Measurements from ENCODE around the gene LPAR1.

LPAR1 gene

GRCh38 chr9:110979636-110980035 is 58.6 kb downstream of the LPAR1 start:
- no peak for ATAC-seq (replicated peaks)
- DNase-seq = no peak
- Mint-ChIP-seq H3K36me3 (ENCODE audit: insufficient read depth) (no peaks in the 10 kb centered on the region), H3K4me3 (no peak overlapping the region), H3K27me3 (no peaks in the 10 kb centered on the region), H3K27ac (no peak overlapping the region), H3K4me1 (ENCODE audit: low read depth in 2 of 2) (no peaks in the 10 kb centered on the region), H3K9me3 (peaks cover 6 to 9% of the 10 kb centered on the region in 2 donors)

- Mint-ChIP-seq H3K27ac (no peak overlapping the region), H3K9me3 (peaks cover 0 to 9% of the 10 kb centered on the region in 2 donors), H3K4me1 (ENCODE audit: low read depth in 2 of 2) (no peaks in the 10 kb centered on the region), H3K4me3 (no peak overlapping the region), H3K36me3 (ENCODE audit: insufficient read depth) (no peaks in the 10 kb centered on the region), H3K27me3 (no peaks in the 10 kb centered on the region)
- DNase-seq (no peak), ATAC-seq (replicated peaks) (no peak)
Measured at GRCh38 chr9:110978516-110978915, 59.8 kb downstream of the LPAR1 start.

GRCh38 chr9:110977259-110977709 is 61.0 kb downstream of the LPAR1 start:
- H3K27ac Mint-ChIP-seq = no peak overlapping the region
- no peak overlapping the region for H3K4me3 Mint-ChIP-seq
- DNase-seq (no peak), ATAC-seq (replicated peaks) (no peak)
- H3K4me1 Mint-ChIP-seq (ENCODE audit: low read depth in 2 of 2) = no peaks in the 10 kb centered on the region
- H3K9me3 Mint-ChIP-seq = peaks cover 0 to 5% of the 10 kb centered on the region in 2 donors
- H3K27me3 Mint-ChIP-seq = no peaks in the 10 kb centered on the region
- no peaks in the 10 kb centered on the region for H3K36me3 Mint-ChIP-seq (ENCODE audit: insufficient read depth)

GRCh38 chr9:110975969-110976368 is 62.3 kb downstream of the LPAR1 start:
- H3K9me3 Mint-ChIP-seq = peaks cover 0 to 7% of the 10 kb centered on the region in 2 donors
- no peaks in the 10 kb centered on the region for H3K4me1 Mint-ChIP-seq (ENCODE audit: low read depth in 2 of 2)
- H3K27me3 Mint-ChIP-seq = no peaks in the 10 kb centered on the region
- H3K27ac Mint-ChIP-seq = no peak overlapping the region
- no peak overlapping the region for H3K4me3 Mint-ChIP-seq
- ATAC-seq (replicated peaks) = no peak
- no peaks in the 10 kb centered on the region for H3K36me3 Mint-ChIP-seq (ENCODE audit: insufficient read depth)
- DNase-seq = no peak

GRCh38 chr9:110975278-110975677 is 63.0 kb downstream of the LPAR1 start:
- H3K9me3 Mint-ChIP-seq = peaks cover 0 to 7% of the 10 kb centered on the region in 2 donors
- no peak overlapping the region for H3K27ac Mint-ChIP-seq
- no peaks in the 10 kb centered on the region for H3K27me3 Mint-ChIP-seq
- H3K4me3 Mint-ChIP-seq = no peak overlapping the region
- DNase-seq (no peak), ATAC-seq (replicated peaks) (no peak)
- H3K36me3 Mint-ChIP-seq (ENCODE audit: insufficient read depth) = no peaks in the 10 kb centered on the region
- no peaks in the 10 kb centered on the region for H3K4me1 Mint-ChIP-seq (ENCODE audit: low read depth in 2 of 2)

GRCh38 chr9:110971705-110972104 is 66.6 kb downstream of the LPAR1 start:
- Mint-ChIP-seq H3K36me3 (ENCODE audit: insufficient read depth) (no peaks in the 10 kb centered on the region), H3K27me3 (no peaks in the 10 kb centered on the region), H3K4me3 (no peak overlapping the region), H3K4me1 (ENCODE audit: low read depth in 2 of 2) (no peaks in the 10 kb centered on the region), H3K9me3 (peaks cover 0 to 5% of the 10 kb centered on the region in 2 donors), H3K27ac (no peak overlapping the region)
- no peak for ATAC-seq (replicated peaks)
- DNase-seq = no peak

- Mint-ChIP-seq H3K4me3 (no peak overlapping the region), H3K4me1 (ENCODE audit: low read depth in 2 of 2) (no peaks in the 10 kb centered on the region), H3K9me3 (peaks cover 0 to 2% of the 10 kb centered on the region in 2 donors), H3K27me3 (no peaks in the 10 kb centered on the region), H3K27ac (no peak overlapping the region), H3K36me3 (ENCODE audit: insufficient read depth) (no peaks in the 10 kb centered on the region)
- DNase-seq (no peak), ATAC-seq (replicated peaks) (no peak)
Measured at GRCh38 chr9:110971234-110971633, 67.0 kb downstream of the LPAR1 start.

- Mint-ChIP-seq H3K27ac (no peak overlapping the region), H3K36me3 (ENCODE audit: insufficient read depth) (no peaks in the 10 kb centered on the region), H3K9me3 (peaks cover 0 to 2% of the 10 kb centered on the region in 2 donors), H3K4me1 (ENCODE audit: low read depth in 2 of 2) (no peaks in the 10 kb centered on the region), H3K27me3 (no peaks in the 10 kb centered on the region), H3K4me3 (no peak overlapping the region)
- DNase-seq (no peak), ATAC-seq (replicated peaks) (no peak)
Measured at GRCh38 chr9:110969971-110970386, 68.3 kb downstream of the LPAR1 start.

GRCh38 chr9:110968096-110968495 is 70.2 kb downstream of the LPAR1 start:
- DNase-seq (no peak), ATAC-seq (replicated peaks) (no peak)
- H3K27me3 Mint-ChIP-seq = no peaks in the 10 kb centered on the region
- H3K9me3 Mint-ChIP-seq = peaks cover 0 to 2% of the 10 kb centered on the region in 2 donors
- H3K27ac Mint-ChIP-seq = no peak overlapping the region
- no peaks in the 10 kb centered on the region for H3K36me3 Mint-ChIP-seq (ENCODE audit: insufficient read depth)
- no peaks in the 10 kb centered on the region for H3K4me1 Mint-ChIP-seq (ENCODE audit: low read depth in 2 of 2)
- no peak overlapping the region for H3K4me3 Mint-ChIP-seq

GRCh38 chr9:110967196-110967595 is 71.1 kb downstream of the LPAR1 start:
- no peaks in the 10 kb centered on the region for H3K4me1 Mint-ChIP-seq (ENCODE audit: low read depth in 2 of 2)
- no peaks in the 10 kb centered on the region for H3K36me3 Mint-ChIP-seq (ENCODE audit: insufficient read depth)
- peaks cover under 1 to 6% of the 10 kb centered on the region in 2 donors for H3K9me3 Mint-ChIP-seq
- H3K4me3 Mint-ChIP-seq = no peak overlapping the region
- DNase-seq = no peak
- no peak for ATAC-seq (replicated peaks)
- H3K27ac Mint-ChIP-seq = no peak overlapping the region
- H3K27me3 Mint-ChIP-seq = no peaks in the 10 kb centered on the region

GRCh38 chr9:110960288-110960687 is 78.0 kb downstream of the LPAR1 start:
- ATAC-seq (replicated peaks) (no peak), DNase-seq (no peak)
- Mint-ChIP-seq H3K27ac (no peak overlapping the region), H3K4me3 (no peak overlapping the region), H3K27me3 (no peaks in the 10 kb centered on the region), H3K4me1 (ENCODE audit: low read depth in 2 of 2) (no peaks in the 10 kb centered on the region), H3K36me3 (ENCODE audit: insufficient read depth) (no peaks in the 10 kb centered on the region), H3K9me3 (peaks cover 7 to 19% of the 10 kb centered on the region in 2 donors)

GRCh38 chr9:110958847-110959246 is 79.4 kb downstream of the LPAR1 start:
- peaks cover 9 to 30% of the 10 kb centered on the region in 2 donors for H3K9me3 Mint-ChIP-seq
- no peaks in the 10 kb centered on the region for H3K27me3 Mint-ChIP-seq
- no peaks in the 10 kb centered on the region for H3K4me1 Mint-ChIP-seq (ENCODE audit: low read depth in 2 of 2)
- no peaks in the 10 kb centered on the region for H3K36me3 Mint-ChIP-seq (ENCODE audit: insufficient read depth)
- no peak overlapping the region for H3K27ac Mint-ChIP-seq
- DNase-seq (no peak), ATAC-seq (replicated peaks) (no peak)
- no peak overlapping the region for H3K4me3 Mint-ChIP-seq

GRCh38 chr9:110954822-110955291 is 83.4 kb downstream of the LPAR1 start:
- H3K4me3 Mint-ChIP-seq = no peak overlapping the region
- H3K36me3 Mint-ChIP-seq (ENCODE audit: insufficient read depth) = no peaks in the 10 kb centered on the region
- no peaks in the 10 kb centered on the region for H3K4me1 Mint-ChIP-seq (ENCODE audit: low read depth in 2 of 2)
- no peaks in the 10 kb centered on the region for H3K27me3 Mint-ChIP-seq
- DNase-seq (no peak), ATAC-seq (replicated peaks) (no peak)
- H3K9me3 Mint-ChIP-seq = peaks cover 9 to 18% of the 10 kb centered on the region in 2 donors
- no peak overlapping the region for H3K27ac Mint-ChIP-seq

- H3K4me3 Mint-ChIP-seq = no peak overlapping the region
- no peaks in the 10 kb centered on the region for H3K4me1 Mint-ChIP-seq (ENCODE audit: low read depth in 2 of 2)
- no peaks in the 10 kb centered on the region for H3K36me3 Mint-ChIP-seq (ENCODE audit: insufficient read depth)
- peaks cover 7 to 14% of the 10 kb centered on the region in 2 donors for H3K9me3 Mint-ChIP-seq
- DNase-seq = no peak
- no peaks in the 10 kb centered on the region for H3K27me3 Mint-ChIP-seq
- ATAC-seq (replicated peaks) = no peak
- H3K27ac Mint-ChIP-seq = no peak overlapping the region
Measured at GRCh38 chr9:110952540-110952859, 85.8 kb downstream of the LPAR1 start.

Data from effector memory CD8-positive, alpha-beta T cell (primary cell).